NCI-H1092 (cell line): ENCODE results near the gene ABHD12.

Experiments used
- DNase-seq: peaks from one replicate; lab custom pipeline; 2025; lab: John Stamatoyannopoulos, UW

Gene ABHD12

GRCh38 chr20:25257130-25257529 is 133.5 kb downstream of the ABHD12 start:
- no peak for DNase-seq

DNA sequence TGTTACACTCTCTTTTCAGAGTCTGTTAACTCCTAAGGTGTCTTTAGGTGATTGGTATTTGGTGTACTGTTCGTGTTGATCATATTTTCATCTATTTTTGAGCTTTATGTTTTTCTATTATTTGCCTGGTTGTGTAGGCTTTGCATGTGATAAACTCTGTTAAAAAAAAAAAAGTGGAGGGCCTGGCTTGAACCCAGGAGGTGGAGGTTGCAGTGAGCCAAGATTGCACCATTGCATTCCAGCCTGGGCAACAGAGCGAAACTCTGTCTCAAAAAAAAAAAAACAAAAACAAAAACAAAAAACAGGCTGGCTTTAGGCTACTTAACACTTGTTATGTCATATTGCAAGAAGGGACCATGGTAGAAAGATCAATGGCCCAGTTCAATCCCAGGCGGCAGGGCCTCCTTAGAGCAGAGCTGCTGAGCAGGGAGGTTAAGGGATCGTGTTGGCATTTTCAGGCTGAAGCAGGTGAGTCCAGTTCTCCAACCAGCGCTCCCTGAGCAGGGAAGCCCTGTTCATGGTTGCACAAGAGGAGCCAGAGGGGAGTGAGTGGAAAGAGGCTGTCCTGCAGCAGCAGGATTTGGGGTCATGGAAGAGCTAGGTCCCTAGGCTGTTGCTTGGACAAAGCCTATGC is 134.3 kb downstream of the ABHD12 start:
- DNase-seq, result no peak

- DNase-seq, result no peak
Measured at GRCh38 chr20:25254986-25255680, 135.5 kb downstream of the ABHD12 start.

GRCh38 chr20:25254571-25254970 is 136.1 kb downstream of the ABHD12 start:
- DNase-seq, result no peak

- no peak for DNase-seq
Measured at GRCh38 chr20:25253606-25254275, 136.9 kb downstream of the ABHD12 start.

DNA sequence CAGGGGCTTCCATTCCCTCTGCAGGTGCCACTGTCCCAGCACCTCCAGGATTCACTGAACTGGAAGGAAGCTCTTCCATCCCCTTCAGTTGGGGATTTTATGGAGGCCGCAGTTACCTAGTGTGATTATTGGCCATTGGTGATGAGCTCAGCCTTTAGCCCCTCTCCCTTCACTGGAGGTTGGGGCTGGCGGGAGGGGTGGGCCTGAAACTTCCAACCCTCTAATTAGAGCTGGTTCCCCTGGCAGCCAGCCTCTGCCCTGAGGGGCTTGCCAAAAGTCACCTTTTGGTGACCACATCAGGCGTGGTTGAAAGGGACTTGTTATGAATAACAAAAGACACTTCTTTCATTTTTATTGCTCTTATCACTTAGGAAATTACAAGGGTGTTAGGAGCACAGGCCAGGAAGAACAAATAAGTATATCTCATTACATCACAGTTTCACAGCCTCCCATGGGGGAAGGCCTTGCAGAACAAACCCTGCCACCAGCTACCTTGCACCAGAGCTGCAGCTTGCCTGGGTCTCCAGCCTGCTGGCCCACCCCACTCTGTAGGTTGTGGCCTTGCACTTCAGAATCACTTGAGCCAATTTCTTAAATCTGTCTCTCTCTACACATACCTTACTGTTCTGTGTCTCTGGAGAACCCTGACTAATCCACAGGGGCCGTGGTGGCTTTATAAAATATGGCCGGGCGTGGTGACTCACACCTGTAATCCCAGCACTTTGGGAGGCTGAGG is 137.8 kb downstream of the ABHD12 start:
- DNase-seq, result no peak

DNA sequence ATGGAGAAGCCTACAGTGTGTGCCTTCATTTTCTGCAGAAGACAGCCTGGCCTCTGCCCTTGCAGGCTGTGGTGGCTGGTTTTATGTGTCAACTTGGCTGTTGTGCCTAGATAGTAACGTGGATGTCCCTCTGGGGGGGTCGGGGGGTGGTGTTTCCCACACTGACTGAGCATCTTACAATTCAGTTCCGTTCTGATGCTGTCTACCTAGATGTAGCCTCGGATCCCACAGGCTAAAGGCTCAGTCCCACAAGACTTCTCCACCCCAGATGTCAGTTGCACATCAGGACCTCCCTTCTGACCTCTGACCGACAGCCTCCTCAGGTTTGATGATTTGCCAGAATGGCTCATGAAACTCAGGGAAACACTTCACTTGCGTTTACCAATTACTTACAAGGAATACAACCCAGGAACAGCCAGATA is 138.4 kb downstream of the ABHD12 start:
- no peak for DNase-seq

GRCh38 chr20:25251558-25251957 is 139.1 kb downstream of the ABHD12 start:
- DNase-seq, result no peak

DNA sequence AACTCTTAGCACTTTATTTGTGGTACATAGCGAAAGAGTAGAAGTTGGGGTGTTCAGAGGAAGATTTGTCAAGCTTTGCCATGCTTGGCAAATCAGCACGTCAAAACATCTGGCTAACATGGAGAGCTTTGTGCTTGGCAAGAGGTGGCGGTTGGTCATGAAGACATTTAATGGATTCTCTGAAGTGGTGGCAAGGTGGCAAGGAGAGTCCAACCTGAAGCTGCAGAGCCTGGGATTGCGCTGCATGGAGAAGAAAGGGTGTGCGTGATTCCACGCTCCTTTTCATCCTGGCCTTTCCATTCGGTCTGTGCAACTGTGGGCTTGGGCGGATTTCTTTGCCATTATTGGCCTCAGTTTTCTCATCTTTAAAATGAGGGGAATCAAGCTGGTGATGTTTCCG is 139.6 kb downstream of the ABHD12 start:
- no peak for DNase-seq

DNA sequence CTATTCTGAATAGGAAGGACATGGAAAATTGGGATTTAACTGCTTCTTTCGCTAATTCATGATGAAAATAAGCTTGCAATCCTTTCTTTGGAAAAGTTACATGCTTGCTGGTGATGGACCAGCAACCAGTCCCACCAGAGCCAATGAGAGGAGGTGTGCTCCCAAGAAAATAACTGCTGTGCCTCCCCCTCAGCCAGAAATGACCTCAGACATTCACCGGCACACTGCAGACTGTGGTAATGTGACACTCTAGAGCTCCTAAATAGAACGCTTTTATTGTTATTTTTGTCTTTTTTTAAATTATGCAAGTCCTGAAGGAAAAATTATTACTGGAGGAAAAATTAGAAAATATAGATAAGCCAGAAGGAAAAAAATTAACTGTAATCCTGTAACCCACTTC is 140.1 kb downstream of the ABHD12 start:
- no peak for DNase-seq
